Right ventricle myocardium inferior (tissue), 1 donor: ENCODE data around the gene PCDH15. TPM values are rescaled to one million over a fixed set of nuclear protein-coding genes. Genes with fewer than 3 reads are reported as not detected.
A peak's percentile ranks its signal among the peaks of the same experiment; 100 is the strongest.

Source experiments
- ATAC-seq: fragments of 200-7000 bp; cut with Tn5 transposase; one replicate; pipeline ENCODE4 v1.9.1; 2020; ENCODE audit warnings: mild to moderate bottlenecking, moderate library complexity
- DNase-seq: peaks from one replicate; pipeline ENCODE4 v3.0.0; 2021; ENCODE audit errors: missing footprints
- intact Hi-C: fragments of 100-400 bp; cut with DNase I; formaldehyde crosslinking; loops from one replicate; pipeline ENCODE4 v1.11.0; 2022
- total RNA-seq: library from RNA; stranded (reverse); fragmentation: NEBNext Ultra II Directional; extraction: Animal tissue kit (Norgen Biotek cat#: 25700); gene quantifications from one replicate; pipeline ENCODE4 v1.2.1, GENCODE V29; 2021
- donor health status: DM: no; HTN: yes; CAD: no; lungs with severe emphysema.

The PCDH15 gene
- total RNA-seq, 1 donor from 2014 or later, result 0.41 TPM

- DNase-seq, result no peak
- intact Hi-C loops, result no loop called here
- ATAC-seq, result peak; percentile 95
Measured at GRCh38 chr10:54091237-54091636, 709.8 kb downstream of the PCDH15 start.

- DNase-seq (no peak), ATAC-seq (no peak)
- intact Hi-C loops, result no loop called here
Measured at GRCh38 chr10:54081950-54082349, 719.1 kb downstream of the PCDH15 start.

- intact Hi-C loops, result no loop called here
- ATAC-seq (no peak), DNase-seq (no peak)
Measured at GRCh38 chr10:54067361-54067760, 733.7 kb downstream of the PCDH15 start.

- DNase-seq (no peak), ATAC-seq (no peak)
- intact Hi-C loops, result no loop called here
Measured at GRCh38 chr10:54066646-54067045, 734.4 kb downstream of the PCDH15 start.

- DNase-seq, result no peak
- intact Hi-C loops, result no loop called here
- no peak for ATAC-seq
Measured at GRCh38 chr10:54065106-54065505, 735.9 kb downstream of the PCDH15 start.

GRCh38 chr10:54064215-54064614 lies 736.8 kb downstream of the PCDH15 start:
- DNase-seq (no peak), ATAC-seq (no peak)
- intact Hi-C loops, result no loop called here

- DNase-seq, result peak; percentile 52
- ATAC-seq, result peak; percentile 84
- intact Hi-C loops, result no loop called here
Measured at GRCh38 chr10:54063514-54063913, 737.5 kb downstream of the PCDH15 start.

GRCh38 chr10:54060572-54060971 lies 740.5 kb downstream of the PCDH15 start:
- ATAC-seq (no peak), DNase-seq (no peak)
- intact Hi-C loops, result no loop called here

GRCh38 chr10:54057357-54057756 lies 743.7 kb downstream of the PCDH15 start:
- ATAC-seq (no peak), DNase-seq (no peak)
- intact Hi-C loops, result no loop called here

- intact Hi-C loops, result no loop called here
- no peak for DNase-seq
- no peak for ATAC-seq
Measured at GRCh38 chr10:54026340-54026739, 774.7 kb downstream of the PCDH15 start.

- no peak for ATAC-seq
- no peak for DNase-seq
- intact Hi-C loops, result no loop called here
Measured at GRCh38 chr10:54011117-54011516, 789.9 kb downstream of the PCDH15 start.

- DNase-seq (no peak), ATAC-seq (no peak)
- intact Hi-C loops, result no loop called here
Measured at GRCh38 chr10:54010337-54010933, 790.6 kb downstream of the PCDH15 start.

GRCh38 chr10:54009672-54010071 lies 791.4 kb downstream of the PCDH15 start:
- intact Hi-C loops, result no loop called here
- no peak for DNase-seq
- no peak for ATAC-seq

- intact Hi-C loops, result no loop called here
- DNase-seq (no peak), ATAC-seq (no peak)
Measured at GRCh38 chr10:54002077-54002476, 799.0 kb downstream of the PCDH15 start.

GRCh38 chr10:53997953-53998352 lies 803.1 kb downstream of the PCDH15 start:
- intact Hi-C loops, result loop anchor here (10.0 kb wide), 1 partner anchor 397 kb away; no protein-coding TSS in a partner anchor
- ATAC-seq (no peak), DNase-seq (no peak)

- no peak for ATAC-seq
- no peak for DNase-seq
- intact Hi-C loops, result loop anchor here (10.0 kb wide), 1 partner anchor 404 kb away; no protein-coding TSS in a partner anchor
Measured at GRCh38 chr10:53990799-53991238, 810.2 kb downstream of the PCDH15 start.

- DNase-seq, result no peak
- ATAC-seq, result no peak
- intact Hi-C loops, result no loop called here
Measured at GRCh38 chr10:53983431-53983830, 817.6 kb downstream of the PCDH15 start.

GRCh38 chr10:53980210-53980609 lies 820.8 kb downstream of the PCDH15 start:
- intact Hi-C loops, result no loop called here
- no peak for ATAC-seq
- no peak for DNase-seq

- no peak for ATAC-seq
- intact Hi-C loops, result no loop called here
- DNase-seq, result no peak
Measured at GRCh38 chr10:53978301-53978700, 822.7 kb downstream of the PCDH15 start.

GRCh38 chr10:53977267-53977666 lies 823.8 kb downstream of the PCDH15 start:
- no peak for DNase-seq
- no peak for ATAC-seq
- intact Hi-C loops, result no loop called here

- ATAC-seq (no peak), DNase-seq (no peak)
- intact Hi-C loops, result no loop called here
Measured at GRCh38 chr10:53957401-53957800, 843.6 kb downstream of the PCDH15 start.
